H7 (cell line): Measurements from ENCODE around the gene ADORA2A. TPM values are rescaled to one million over a fixed set of nuclear protein-coding genes. Genes with fewer than 3 reads are reported as not detected.

Experiments used
- DNase-seq: peaks from one replicate; pipeline ENCODE4 v3.0.0; 2012
- H3K27me3 ChIP-seq: 2 replicates; pipeline ENCODE4 v1.6.0; 2011; ENCODE audit warnings: mild to moderate bottlenecking, low read length; ENCODE audit not compliant: control insufficient read depth, insufficient read depth
- H3K36me3 ChIP-seq: replicated peaks from 2 replicates; pipeline ENCODE4 v1.5.1; 2011; ENCODE audit warnings: low read length; ENCODE audit not compliant: control insufficient read depth, insufficient read depth
- H3K4me3 ChIP-seq: 2 replicates; pipeline ENCODE4 v1.5.1; 2011; ENCODE audit warnings: low read depth, mild to moderate bottlenecking, control low read depth, low read length, moderate library complexity; ENCODE audit not compliant: insufficient read depth
- total RNA-seq: library from RNA; depleted of rRNA; stranded (reverse); fragments of >200 nt; shearing (Covaris generic); gene quantifications from 2 replicates; pipeline ENCODE4 v1.2.3, GENCODE V29; 2014

Gene ADORA2A
- total RNA-seq, 1 experiment from 2014 or later = 4.0 TPM

DNA sequence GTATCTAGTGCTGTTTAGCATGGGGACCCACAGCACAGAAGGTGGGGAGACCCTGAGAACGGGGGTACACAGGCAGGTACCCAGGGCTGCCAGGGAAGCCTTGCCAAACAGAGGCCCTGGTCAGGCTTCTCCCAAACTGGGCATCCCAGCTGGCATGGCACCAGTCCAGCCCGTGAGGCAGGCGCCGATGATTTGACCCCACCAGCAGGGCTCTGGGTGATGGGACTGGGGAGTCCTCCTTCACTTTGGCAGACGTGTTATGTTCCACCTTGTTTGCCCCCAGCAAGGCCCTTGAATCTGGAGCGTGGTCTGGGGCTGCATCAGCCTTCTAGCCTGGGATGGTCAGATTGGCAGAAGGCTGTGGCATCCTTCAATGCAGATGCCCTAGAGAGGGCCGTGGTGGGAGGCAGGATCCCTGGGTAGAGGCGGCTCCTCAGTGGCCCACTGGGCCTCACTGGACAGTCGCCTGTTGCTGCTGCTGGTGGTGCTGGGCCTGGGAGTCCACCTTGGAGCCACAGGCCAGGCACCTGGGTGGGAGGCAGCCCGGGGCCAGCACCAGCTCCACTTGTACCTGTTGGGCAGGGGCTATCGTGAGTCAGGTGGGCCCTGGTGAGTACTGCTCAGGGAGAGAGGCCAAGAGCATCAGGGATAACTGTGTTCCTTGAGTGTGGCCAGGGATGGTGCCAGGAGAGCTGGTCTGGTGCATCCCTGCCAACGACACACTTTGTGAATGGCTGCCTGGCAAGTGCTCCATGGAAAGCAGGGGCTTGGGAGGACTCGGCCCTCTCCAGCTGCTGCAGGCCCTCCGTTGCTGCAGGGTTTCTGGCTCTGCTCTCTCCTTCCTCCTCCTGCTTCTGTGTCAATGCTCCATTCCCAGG, 3.3 kb downstream of the ADORA2A start:
- no peak for DNase-seq
- no peak overlapping the region for H3K4me3 ChIP-seq
- H3K36me3 ChIP-seq = no peaks in the 10 kb centered on the region
- peaks cover 3% of the 10 kb centered on the region for H3K27me3 ChIP-seq

DNA sequence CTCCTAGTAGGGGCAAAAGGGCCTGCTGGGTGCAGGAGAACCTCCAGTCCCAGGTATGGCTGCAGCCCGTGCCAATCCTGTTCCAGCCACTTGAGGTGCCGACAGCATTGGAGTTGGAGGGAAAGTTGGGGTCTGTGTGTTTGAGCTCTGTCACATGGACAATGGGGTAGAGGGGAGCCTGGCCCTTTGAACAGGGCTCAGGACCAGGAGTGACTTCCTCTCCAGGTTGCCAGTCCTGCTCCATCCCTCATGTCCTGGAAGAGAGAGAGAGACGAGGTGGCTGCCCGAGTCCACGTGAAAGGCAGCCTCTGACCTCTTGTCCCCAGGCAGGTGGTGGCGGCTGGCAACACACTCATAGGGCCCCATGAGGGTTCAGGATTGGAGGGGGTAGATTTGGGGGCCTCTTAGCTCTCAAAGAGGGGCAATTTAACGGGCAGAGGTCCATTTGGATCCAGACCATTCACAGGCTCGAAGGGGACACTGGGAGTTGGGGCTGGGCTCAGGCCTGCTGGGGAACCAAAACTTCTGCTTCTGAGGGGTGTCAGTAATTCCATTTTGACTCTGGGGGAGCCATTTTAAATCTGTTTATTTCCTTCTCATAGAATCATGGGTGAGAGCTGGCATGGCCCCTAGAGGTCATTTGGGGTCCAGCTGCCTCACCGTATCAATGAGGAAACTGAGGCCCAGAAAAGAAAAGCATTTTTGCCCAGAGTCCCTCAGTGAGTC, 4.1 kb downstream of the ADORA2A start:
- Histone ChIP-seq H3K36me3 (no peaks in the 10 kb centered on the region), H3K4me3 (no peak overlapping the region), H3K27me3 (no peaks in the 10 kb centered on the region)
- no peak for DNase-seq

DNA sequence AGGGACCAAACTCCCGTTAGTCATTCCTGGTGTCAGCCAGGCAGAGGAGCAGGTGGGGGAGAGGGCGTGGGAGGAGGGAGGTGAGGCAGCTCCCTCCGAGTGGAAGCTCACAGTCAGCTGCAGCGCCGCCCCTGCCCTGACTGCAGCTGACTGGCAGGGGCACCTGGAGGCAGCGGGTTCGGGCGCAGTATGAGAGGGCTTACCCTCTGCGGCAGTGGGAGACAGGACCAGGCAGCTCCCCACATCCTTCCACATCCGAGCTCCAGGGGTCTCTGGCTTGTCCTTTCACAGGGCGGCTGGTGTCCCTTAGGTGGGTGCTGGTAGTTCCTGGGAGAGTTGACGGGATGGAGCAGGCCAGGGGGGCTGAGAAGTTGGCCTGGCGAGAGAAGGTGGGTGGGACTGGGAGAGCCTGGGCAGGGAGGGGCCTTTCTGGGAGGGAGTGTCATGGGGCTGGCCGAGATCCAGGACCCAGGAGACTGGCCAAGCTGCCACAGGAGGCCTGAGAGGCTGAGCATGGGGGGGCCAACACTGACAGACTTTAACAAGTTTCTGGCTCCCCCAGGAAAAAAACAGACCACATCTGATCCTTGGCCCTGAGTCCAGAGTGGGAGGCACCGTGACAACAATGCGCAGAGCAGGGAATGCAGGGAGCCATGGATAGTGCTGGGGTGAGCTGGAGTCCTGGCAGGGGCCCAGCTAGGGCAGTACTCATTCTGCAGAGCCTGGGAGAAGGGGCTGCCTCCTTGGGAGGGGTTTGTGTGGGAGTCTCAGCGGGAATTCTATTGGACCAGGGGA, 4.9 kb downstream of the ADORA2A start:
- no peak overlapping the region for H3K4me3 ChIP-seq
- H3K27me3 ChIP-seq = no peaks in the 10 kb centered on the region
- no peak for DNase-seq
- H3K36me3 ChIP-seq = no peaks in the 10 kb centered on the region

DNA sequence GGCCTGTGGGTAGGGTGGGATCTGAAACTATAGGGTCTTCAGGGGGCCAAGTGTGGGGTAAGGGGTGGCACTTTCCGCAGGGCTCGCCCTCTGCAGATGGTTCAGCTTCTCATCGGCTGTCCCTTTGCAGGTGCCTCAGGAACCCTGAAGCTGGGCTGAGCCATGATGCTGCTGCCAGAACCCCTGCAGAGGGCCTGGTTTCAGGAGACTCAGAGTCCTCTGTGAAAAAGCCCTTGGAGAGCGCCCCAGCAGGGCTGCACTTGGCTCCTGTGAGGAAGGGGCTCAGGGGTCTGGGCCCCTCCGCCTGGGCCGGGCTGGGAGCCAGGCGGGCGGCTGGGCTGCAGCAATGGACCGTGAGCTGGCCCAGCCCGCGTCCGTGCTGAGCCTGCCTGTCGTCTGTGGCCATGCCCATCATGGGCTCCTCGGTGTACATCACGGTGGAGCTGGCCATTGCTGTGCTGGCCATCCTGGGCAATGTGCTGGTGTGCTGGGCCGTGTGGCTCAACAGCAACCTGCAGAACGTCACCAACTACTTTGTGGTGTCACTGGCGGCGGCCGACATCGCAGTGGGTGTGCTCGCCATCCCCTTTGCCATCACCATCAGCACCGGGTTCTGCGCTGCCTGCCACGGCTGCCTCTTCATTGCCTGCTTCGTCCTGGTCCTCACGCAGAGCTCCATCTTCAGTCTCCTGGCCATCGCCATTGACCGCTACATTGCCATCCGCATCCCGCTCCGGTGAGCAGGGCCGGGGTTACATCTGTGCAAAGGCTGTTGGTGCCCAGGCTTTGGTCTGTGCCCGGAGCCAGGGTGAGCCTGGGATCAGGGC, 5.8 kb downstream of the ADORA2A start:
- DNase-seq = no peak
- Histone ChIP-seq H3K4me3 (no peak overlapping the region), H3K27me3 (no peaks in the 10 kb centered on the region), H3K36me3 (no peaks in the 10 kb centered on the region)

DNA sequence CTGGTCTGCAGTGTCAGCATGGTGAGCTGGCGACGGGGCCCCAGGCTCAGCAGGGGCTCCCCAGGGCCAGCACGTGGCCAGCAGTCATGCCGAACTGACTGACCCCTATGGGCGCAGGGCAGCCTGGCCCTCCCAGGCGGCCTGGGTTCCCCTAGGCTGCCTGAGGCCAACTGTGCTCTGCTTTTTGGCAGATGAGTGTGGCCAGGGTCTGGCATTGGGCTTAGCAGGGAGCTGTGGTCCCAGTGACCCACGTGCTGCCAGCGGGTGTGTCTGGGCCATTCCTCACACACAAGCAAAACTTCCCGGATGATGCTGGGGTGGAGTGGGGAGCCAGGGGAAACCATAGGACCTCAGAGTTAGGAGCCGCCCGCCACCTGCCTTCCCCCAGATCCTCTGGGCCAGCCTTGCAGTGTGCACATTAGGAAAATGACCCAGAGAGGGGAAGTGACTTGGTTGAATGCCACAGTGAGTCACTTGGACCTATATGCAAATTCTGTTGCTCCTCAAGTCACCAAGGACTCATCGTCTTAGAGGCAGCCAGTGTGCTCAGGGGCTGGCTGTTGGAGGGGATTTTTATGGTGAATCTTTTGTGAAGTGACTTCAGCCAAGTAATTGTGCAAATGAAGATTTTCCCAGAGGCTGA, 6.5 kb downstream of the ADORA2A start:
- H3K36me3 ChIP-seq = no peaks in the 10 kb centered on the region
- peak; percentile 42 for DNase-seq
- H3K27me3 ChIP-seq = no peaks in the 10 kb centered on the region
- H3K4me3 ChIP-seq = no peak overlapping the region

DNA sequence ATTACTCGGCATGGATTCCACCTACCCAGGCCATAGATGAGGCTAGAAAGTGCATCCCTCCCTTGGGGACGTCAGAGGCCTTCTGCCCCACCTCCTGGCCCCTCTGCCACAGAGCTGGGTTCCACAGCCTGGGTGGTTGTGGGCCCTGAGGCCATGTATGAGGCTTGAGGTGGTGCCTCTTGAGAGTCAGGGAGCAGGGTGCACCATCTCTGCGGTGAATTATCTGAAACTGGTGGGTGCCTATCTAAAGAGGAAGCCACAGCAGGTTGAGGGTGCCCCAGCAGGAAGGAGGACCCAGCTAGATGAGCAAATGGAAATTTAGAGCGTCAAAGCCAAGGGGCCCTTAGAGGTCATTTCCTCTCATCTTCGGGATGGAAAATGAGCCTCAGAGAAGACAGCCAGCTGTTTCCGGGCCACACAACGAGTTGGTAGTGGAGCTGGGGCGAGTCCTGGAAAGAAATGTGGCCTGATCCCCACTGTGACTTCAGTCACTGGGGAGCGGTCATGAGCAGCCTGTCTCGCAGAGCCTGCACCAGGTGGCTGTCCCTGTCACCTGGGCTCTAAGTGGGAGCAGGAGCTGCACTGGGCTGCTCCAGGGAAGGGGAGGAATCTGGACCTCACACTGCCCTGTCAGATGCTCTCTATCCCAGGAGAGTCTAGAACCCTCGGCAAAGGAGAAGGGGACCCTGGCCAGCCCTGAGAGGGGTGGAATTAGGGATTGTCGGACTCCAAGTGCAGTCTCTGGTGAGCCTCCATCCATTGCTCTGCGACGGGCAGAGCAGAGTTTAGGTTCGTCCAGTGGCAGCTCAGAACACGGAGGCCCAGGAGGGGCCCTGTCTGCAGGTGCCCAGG, 7.3 kb downstream of the ADORA2A start:
- Histone ChIP-seq H3K27me3 (no peaks in the 10 kb centered on the region), H3K36me3 (no peaks in the 10 kb centered on the region), H3K4me3 (no peak overlapping the region)
- peak; percentile 42 for DNase-seq

DNA sequence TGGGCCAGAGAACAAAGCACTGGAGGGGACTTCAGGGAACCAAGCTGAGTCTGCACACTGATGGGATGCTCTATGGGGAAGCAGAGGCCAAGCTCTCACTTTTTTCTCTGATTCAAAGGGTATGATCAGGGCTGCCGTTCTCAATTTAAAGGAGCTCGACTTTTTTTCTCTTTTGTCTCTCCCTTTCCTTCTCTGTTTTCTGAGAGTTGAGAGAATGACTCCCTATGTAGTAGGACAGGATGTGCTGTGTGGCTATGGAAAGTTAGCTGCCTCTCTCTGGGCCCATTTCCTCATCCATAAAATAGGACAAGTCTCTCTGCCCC, 7.9 kb downstream of the ADORA2A start:
- no peak for DNase-seq
- no peak overlapping the region for H3K4me3 ChIP-seq
- no peaks in the 10 kb centered on the region for H3K27me3 ChIP-seq
- H3K36me3 ChIP-seq = no peaks in the 10 kb centered on the region

DNA sequence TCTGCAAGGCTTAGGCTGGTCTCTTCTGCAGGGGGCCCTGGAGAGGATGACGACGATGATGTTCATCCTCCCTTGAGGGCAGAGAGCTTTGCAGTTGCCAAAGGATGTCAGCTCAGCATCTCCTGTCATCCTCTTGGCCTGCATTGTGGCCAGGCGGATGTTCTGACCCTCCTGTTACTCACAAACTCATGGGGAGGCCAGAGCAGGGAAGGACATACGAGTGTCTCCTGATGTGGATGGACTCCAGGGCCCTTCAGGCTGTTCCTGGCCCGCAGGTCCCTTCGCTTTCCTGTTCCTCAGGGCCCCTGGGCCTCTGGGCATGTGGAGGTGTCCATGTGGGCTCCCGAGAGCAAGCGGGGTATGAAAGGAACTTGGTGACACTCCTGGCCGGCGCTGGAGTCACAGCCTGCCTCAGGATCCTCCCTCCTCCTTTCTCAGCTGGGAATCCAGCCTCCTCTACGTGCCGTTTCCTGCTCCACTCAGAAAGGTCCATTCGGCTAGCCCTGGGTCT, 8.5 kb downstream of the ADORA2A start:
- H3K27me3 ChIP-seq = no peaks in the 10 kb centered on the region
- no peak overlapping the region for H3K4me3 ChIP-seq
- H3K36me3 ChIP-seq = no peaks in the 10 kb centered on the region
- DNase-seq = peak; percentile 56

DNA sequence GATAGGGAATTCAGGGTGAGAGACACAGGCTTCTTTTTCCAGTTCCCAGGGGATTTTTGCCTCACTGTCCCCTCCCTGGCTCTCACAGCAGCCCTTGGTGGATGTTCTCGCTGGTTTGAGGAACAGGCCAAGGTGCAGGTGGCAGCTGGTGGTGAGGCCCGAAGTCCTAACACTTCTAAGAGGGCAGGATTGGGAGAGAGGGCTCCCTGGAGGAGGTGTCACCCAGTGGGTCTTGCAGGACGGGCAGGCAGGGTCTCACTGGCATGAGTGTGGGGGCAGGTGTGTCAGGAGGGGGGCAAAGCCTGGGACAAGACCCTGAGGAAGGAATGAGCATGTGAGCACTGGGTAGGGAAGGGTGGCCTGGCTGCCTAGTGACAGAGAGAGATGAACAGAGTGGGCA, 9.2 kb downstream of the ADORA2A start:
- DNase-seq = no peak
- Histone ChIP-seq H3K4me3 (no peak overlapping the region), H3K27me3 (no peaks in the 10 kb centered on the region)

DNA sequence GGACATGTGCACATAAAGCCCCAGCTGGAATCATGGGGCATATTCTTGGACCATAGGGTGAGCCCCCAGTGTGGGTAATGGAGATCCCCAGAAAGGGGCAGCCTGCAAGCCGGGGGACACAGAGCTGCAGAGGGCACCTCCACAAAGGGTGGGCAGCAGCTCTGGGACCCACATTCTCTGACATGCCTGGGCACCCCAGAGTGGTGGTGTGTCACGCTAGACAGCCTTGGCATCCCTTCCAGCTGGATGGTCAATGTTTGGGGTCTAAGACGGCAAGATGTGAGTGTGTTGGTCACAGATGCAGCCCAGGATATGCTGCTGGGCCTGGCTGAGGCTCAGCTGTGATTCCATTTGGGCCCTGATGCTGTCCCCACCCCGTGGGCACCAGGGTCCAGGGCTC, 9.7 kb downstream of the ADORA2A start:
- peak; percentile 24 for DNase-seq
- no peak overlapping the region for H3K4me3 ChIP-seq
- no peaks in the 10 kb centered on the region for H3K36me3 ChIP-seq
- no peaks in the 10 kb centered on the region for H3K27me3 ChIP-seq

More for the DNA sequence above, 9.2 kb downstream of the ADORA2A start:
- no peaks in the 10 kb centered on the region for H3K36me3 ChIP-seq

DNA sequence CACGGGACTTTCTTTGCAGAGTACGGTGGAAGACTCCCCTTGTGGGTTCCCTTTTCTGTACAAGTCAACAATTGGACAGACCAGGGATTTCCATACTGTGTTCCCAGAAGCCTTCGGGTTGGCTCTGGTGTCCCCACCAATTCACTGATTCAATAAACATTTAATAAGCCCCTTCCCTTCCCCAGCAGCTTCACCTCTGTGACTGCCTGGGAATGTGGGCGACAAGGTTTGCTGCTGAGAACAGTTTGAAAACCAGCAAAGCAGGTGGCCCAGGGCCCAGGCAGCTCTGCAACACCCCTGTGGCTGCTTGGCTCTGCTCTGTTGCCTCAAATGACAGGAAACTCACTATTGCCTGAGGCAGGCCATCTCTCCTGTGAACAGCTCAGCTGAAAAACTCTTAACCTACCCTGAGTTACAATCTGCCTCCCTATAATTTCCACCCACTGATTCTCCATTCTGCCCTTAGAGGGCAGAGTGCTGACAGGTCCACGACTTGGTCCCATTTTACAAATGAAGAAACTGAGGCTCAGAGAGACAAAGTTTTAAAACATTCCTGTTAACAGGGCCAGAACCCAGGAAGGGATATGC, 10.4 kb downstream of the ADORA2A start:
- no peak overlapping the region for H3K4me3 ChIP-seq
- DNase-seq = peak; percentile 56
- no peaks in the 10 kb centered on the region for H3K36me3 ChIP-seq
- H3K27me3 ChIP-seq = no peaks in the 10 kb centered on the region

DNA sequence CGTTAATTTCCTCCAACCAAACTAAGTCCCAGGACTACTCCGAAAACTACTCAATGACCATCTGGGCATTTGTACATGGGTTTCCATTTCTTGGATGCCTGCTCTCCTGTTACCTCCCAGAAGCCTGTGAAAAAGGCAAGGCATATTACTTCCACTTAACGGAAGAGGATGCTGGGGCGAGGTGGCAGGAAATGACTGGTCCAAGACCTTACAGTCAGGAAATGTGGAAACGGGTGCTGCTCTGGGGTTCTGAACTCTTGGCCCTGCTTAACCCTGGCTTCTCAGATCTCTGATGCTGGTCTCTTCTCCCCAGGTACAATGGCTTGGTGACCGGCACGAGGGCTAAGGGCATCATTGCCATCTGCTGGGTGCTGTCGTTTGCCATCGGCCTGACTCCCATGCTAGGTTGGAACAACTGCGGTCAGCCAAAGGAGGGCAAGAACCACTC, 12.9 kb downstream of the ADORA2A start:
- Histone ChIP-seq H3K27me3 (no peaks in the 10 kb centered on the region), H3K4me3 (no peak overlapping the region), H3K36me3 (no peaks in the 10 kb centered on the region)
- no peak for DNase-seq
